Measurements from ENCODE around the gene SMS.
"Not testable (repeated sequence)": the region's sequence is repeated elsewhere in the genome, so short reads cannot be mapped to it uniquely, and the experiment has no call there.

SMS gene

GRCh38 chrX:21952624-21953023 lies 12.1 kb downstream of the SMS start:
- DNase-seq (ENCODE audit: low spot score) = no peak

- not testable (repeated sequence) for DNase-seq (ENCODE audit: low spot score)
Measured at GRCh38 chrX:21953195-21953830, 12.8 kb downstream of the SMS start.

DNA sequence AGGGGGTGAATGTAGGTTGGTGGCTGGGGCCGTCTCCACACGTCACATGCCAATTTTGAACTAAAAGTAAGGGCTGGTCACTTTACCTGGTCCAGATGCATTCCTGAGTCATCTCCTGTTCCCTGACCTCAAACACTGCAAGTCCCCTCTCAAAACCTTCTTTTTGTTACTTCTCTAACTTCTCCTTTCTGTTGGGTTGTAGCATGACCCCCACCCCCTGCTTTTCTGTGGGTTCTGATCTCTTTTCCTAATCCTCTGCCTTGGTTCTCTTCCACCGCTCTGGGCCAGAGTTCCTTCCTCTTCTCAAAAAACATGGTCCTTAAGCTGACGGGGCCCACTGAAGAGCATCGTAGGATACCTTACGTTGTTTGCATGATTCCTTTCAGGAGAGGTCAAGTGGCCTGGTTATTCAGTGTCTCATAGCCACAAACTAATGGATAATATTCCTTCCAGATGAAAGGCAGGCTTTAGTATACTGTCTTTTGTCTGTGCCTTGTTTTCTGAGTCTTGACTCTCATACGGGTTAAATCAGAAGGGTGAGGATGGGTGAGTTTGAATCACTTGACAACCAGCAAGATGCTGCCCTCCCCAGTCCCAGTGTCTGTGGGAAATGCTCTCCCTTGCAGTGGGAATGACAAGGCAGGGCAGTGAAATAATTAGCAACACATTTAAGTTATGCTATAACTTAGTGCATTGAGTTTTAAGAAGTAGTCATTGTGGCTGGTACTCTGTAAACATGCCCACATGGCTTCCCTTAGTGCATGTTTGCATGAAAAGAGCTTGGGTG lies 15.1 kb downstream of the SMS start:
- no peak for DNase-seq (ENCODE audit: low spot score)

GRCh38 chrX:21956783-21957182 lies 16.3 kb downstream of the SMS start:
- DNase-seq (ENCODE audit: low spot score) = no peak

DNA sequence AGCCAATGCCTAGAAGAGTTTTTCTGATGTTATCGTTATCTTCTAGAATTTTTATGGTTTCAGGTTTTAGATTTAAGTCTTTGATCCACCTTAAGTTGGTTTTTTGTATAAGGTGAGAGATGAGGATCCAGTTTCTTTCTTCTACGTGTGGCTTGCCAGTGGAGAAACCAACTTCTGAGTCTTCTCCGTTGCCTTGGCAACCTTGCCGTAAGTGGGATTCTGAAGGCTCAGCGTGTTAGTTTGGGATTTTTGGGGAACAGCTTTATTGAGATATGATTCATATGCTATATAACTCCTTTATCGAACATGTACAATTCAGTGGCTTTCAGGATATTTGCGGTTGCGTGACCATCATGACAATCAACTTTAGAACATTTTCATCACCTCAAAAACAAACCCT lies 17.7 kb downstream of the SMS start:
- no peak for DNase-seq (ENCODE audit: low spot score)

GRCh38 chrX:21958916-21959315 lies 18.4 kb downstream of the SMS start:
- no peak for DNase-seq (ENCODE audit: low spot score)

DNA sequence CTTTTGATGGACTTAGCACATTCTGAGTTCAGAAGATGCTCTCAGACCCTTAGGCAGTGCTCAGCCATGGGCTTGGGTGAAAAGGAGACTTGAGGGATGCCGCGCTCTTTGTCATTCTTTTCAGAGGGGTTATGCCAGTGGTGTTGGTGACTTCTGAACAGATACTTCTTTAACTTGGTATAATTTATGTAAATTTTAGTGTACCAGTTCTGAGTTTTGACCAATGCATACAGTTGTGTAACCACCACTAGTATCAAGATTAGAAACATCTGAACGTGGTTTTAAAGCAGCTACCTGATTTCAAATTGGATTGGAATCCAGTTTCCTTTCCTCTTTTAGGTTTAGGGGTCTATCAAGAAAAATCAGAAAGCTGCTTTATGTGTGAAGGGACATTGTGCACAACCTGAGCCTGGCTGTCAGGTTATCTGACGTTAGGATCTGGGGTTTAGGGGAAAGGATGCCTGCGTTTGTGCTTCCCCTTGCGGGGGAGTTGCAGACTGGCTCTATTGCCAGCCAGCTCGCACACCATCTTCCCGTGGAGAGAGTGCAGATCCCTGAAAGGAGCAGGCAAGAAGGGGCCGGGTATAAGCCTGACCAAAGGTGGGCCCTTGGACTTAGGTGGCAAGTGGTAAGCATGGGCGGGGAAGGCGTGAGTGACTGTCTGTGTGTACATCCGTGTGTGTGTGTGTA lies 19.0 kb downstream of the SMS start:
- DNase-seq (ENCODE audit: low spot score) = no peak

DNA sequence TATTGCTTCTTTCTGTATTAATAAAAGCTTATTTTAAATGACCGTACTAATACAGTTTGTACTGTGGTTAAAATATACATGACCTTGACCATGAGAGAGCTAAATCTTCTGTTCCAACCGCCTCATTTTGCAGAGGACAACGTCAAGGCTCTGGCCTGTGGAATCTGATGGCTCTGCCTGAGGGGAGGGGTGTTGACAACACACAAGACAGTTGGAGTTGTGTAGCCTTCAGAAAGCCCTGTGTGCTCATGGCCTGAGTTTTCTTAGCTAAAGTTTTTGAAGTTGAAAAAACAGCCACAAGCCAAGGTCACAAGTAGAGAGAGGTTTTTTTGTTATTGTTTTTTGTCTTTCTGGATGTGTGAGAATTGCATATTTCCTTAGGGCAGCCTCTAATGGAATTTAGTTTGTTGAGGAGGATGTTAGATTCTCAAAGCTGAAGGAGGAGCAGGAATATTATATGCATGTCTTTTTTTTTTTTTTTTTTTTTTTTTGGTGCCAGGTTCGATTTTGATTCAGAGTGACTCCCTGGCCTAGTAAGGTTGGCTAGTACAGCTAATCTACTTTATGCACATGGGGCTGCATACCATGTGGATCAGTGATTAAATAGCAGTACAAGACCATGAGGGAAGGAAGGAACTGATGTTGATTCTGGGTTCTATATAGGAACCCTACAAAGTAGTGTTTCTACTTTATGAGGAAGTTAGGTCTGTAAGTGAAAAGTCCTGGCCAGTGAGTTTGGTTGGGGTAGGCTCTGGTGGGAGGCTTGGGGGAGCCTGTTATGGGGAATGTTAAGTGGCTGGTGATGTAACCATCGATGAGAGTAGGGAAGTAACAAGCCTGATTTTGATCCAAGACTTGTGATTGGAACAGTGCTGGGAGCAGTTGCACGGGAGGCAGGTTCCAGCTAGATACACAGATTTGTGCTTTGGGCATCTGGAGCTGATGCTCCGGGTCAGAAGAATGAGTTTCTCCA lies 20.3 kb downstream of the SMS start:
- no peak for DNase-seq (ENCODE audit: low spot score)

GRCh38 chrX:21962361-21962760 lies 21.9 kb downstream of the SMS start:
- DNase-seq (ENCODE audit: low spot score) = no peak

DNA sequence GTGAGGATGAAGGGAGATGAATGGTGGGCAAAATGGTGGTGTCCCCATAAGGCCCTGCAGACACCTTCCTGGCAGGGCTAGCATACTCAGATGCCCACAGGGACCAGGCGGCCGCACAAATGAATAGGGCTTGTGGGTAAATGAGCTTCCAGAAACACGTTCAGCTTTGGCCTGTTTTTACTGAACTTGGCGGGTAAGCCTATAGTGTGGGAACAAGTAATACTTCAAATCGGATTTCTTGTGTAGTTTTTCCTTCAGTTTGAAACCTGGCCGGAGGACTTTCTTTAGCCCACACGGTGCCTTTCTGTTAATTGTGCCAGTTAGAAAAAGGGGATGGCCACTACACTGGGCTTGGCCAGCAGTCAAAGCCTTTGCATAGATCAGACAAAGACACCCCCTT lies 22.8 kb downstream of the SMS start:
- DNase-seq (ENCODE audit: low spot score) = no peak

GRCh38 chrX:21963731-21964405 lies 23.4 kb downstream of the SMS start:
- DNase-seq (ENCODE audit: low spot score) = no peak

GRCh38 chrX:21966866-21967265 lies 26.4 kb downstream of the SMS start:
- no peak for DNase-seq (ENCODE audit: low spot score)

DNA sequence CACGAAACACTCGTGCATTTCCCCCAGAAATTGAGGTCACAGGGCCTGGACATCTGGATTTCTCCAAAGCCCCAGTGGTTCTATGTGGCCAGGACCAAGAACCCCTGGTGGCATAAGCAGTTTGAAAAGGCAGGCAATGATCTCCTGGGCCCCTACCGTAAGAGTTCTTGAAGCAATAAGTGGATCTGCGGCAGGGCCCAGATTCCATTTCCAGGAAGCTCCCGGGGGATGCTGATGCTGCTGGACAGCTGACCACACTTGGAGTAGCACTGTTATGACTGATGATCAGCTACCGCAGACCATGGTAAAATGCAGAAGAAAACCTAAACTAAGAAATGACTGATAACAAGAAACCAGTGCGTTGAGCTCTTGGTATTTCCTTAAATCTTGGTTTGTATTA lies 27.8 kb downstream of the SMS start:
- DNase-seq (ENCODE audit: low spot score) = no peak

GRCh38 chrX:21970326-21970725 lies 29.8 kb downstream of the SMS start:
- DNase-seq (ENCODE audit: low spot score) = no peak

GRCh38 chrX:21972046-21972445 lies 31.5 kb downstream of the SMS start:
- DNase-seq (ENCODE audit: low spot score) = no peak

DNA sequence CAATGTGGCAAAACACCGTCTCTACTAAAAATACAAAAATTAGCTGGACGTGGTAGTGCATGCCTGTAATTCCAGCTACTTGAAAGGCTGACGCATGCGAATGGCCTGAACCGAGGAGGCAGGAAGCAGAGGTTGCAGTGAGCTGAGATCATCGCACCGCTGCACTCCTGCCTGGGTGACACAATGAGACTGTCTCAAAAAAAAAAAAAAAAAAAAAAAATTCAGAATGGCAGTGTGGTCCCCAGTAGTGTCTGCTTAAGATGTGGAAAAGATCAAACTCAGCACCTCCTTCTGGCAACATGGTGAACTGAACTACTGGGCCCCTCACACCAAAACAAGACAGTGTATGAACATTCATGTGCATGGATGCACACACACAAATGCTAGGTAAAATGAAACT lies 32.2 kb downstream of the SMS start:
- no peak for DNase-seq (ENCODE audit: low spot score)

DNA sequence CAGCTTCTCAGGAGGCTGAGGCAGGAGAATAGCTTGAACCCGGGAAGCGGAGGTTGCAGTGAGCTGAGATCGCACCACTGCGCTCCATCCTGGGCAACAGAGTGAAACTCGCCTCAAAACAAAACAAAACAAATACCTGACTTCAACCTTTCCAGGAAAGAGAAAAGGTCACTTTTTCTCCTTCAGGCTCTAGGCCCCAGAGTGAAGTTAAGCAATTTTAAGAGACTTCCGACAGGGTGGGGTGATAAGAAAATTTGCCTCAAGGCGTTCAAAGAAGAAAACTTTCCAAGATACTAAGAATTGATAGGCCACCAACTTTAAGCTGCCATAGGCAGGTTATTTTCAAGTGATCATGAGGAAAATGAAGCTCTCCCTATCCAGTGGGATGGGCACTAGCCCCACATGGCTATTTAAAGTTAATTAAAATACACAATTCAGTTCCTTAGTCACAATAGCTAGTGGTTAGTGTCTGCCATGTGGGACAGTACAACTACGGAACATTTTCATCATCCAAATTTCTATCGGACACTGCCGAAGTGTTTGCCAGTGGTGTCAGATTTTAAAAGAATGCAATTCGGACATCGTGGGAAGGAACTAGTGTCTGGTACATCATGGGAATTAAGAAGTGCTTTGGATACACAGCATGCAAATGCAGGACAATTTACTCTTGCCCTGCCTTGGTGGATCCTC lies 33.0 kb downstream of the SMS start:
- no peak for DNase-seq (ENCODE audit: low spot score)

GRCh38 chrX:21974011-21974385 lies 33.5 kb downstream of the SMS start:
- no peak for DNase-seq (ENCODE audit: low spot score)

GRCh38 chrX:21975242-21975641 lies 34.7 kb downstream of the SMS start:
- DNase-seq (ENCODE audit: low spot score) = no peak

- no peak for DNase-seq (ENCODE audit: low spot score)
Measured at GRCh38 chrX:21975812-21976211, 35.3 kb downstream of the SMS start.

DNA sequence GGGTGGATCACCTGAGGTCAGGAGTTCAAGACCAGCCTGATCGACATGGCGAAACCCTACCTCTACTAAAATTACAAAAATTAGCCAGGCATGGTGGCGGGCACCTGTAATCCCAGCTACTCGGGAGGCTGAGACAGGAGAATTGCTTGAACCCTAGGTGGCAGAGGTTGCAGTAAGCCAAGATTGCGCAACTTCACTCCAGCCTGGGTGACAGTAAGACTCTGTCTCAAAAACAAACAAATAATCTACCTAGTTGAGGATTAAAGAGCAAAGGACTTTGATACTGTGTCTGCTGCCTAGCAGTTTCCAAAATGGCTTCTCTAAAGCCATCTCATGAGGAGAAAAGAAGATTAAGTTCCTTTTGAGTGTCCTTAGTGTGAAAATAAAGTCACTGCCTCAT lies 37.8 kb downstream of the SMS start:
- no peak for DNase-seq (ENCODE audit: low spot score)

Measured in COLO829 (cell line).